H54 (cell line): ENCODE data around the gene TTYH3.

Experiments
- DNase-seq: peaks from one replicate; pipeline ENCODE4 v3.0.0; 2011; ENCODE audit warnings: low spot score, mixed read lengths; ENCODE audit not compliant: insufficient read length
- FAIRE-seq: peaks from 3 replicates; lab custom pipeline; 2011; peaks lifted over from hg19 to GRCh38; lab: Jason Lieb, UNC
- POLR2A ChIP-seq: IDR thresholded peaks from 2 replicates; pipeline ENCODE4 v1.6.1; 2011; ENCODE audit warnings: low read depth, mild to moderate bottlenecking, low read length

The TTYH3 gene

GRCh38 chr7:2595258-2595860 is 36.4 kb upstream of the TTYH3 start:
- no peak for DNase-seq
- no peak for TF ChIP-seq POLR2A
- no peak for FAIRE-seq

DNA sequence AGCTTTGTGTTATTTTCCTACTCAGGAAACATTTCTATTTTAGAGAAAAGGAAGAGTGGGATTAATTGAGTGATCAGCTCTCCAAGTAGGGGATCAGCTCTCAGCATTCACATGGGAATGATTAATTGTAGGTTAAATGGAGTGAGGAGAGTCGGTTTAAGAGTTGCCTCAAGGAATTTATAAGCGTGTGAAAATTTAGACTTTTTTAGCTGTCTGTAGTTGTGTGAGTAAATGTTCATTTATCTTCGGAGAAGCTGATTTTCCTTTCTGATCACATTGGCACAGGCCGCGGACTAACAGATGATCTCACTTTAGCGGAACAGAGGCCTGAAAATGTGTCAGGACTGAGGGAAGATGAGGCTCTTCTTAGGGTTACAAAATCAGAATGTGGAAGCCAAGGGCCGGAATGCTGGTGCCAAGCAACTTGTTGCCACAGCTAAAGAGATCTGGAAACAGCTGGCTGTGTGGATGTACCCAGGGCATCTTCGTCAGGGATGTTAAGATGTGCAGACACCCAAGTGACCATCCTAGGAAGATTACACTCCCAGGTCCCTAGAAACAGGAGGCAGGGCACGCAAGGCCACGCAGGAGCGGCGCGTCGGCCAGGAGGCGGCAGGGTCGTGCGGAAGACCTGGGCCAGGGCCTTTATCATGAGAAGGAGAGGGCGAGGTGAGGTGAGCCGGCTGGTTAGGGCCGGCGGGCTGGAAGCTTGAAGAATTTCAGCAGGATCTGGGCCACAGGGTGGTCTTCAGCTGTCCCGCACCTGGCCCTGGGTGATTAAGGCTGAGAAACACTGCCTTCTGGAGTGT is 35.1 kb upstream of the TTYH3 start:
- no peak for FAIRE-seq
- DNase-seq: no peak
- TF ChIP-seq POLR2A: no peak

DNA sequence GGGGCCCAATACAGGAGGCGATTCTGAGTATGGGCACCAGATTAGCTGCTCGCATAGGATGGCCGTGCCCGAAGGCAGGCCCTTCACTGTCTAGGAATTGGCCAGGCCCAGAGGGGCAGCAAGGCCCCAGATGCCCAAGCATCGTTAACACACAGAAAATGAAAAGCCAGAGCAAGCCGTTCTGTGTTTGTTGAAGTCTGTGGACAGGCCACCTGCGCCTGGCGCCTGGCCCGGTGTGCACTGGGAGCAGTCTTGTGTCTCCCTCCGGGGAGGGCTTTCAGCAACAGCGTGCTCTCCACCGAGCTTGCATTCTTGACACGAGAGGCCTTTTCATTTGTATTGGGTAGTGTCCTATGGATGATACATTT is 34.5 kb upstream of the TTYH3 start:
- DNase-seq (no peak), FAIRE-seq (no peak)
- TF ChIP-seq POLR2A: no peak

DNA sequence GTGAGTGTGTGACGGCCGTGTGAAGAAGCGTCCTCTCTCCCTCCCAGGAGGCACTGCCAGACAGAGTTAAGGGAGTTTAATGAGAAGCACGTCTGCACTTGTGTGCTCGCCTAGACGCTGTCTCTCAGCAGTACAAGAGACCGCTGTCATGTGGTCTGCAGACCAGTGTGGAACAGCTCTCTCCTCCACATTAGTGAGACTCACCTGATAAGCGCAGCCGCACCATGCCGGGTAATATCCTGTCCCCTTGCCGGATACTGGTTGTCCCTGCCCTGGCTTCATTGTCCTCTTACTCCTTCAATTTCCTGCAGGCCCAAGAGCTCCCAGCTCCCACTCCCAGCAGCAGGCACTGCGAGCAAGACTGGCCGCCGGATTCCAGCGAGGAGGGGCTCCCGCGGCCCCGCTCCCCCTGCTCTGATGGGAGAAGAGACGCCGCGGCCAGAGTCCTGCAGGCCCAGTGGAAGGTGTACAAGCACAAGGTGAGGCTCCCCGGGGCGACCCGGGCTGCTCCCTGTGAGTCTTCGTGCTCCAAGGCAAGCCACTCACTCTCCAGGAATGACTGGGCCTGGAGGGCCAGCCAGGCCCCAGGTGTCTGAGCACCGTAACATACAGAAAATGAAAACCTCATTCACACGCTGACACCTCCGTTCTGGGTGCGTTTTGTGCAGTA is 33.5 kb upstream of the TTYH3 start:
- DNase-seq (no peak), FAIRE-seq (no peak)
- no peak for TF ChIP-seq POLR2A

DNA sequence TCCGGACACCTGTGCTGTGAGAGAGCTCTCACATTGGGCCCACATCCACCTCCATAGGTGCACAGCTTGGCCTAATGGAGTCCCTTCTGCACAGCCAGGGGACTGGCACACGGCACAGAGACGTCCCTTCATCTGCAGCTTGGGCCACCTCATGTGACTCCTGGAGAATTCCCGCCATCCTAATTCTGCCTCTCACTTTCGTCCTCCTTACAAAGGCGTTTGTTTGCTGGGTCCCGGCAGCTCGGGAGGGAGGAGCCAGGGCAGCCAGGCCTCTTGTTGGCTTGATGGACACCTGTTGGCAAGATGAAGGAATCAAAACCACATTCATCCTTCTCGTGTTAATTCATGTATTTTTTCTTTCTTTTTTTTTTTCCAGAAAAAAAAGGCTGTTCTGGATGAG is 30.7 kb upstream of the TTYH3 start:
- no peak for DNase-seq
- no peak for FAIRE-seq
- TF ChIP-seq POLR2A: no peak

- TF ChIP-seq POLR2A: no peak
- DNase-seq: no peak
- no peak for FAIRE-seq
These were observed 29.9 kb upstream of the TTYH3 start for GRCh38 chr7:2601907-2602306.

- no peak for TF ChIP-seq POLR2A
- FAIRE-seq (no peak), DNase-seq (no peak)
These were observed 29.3 kb upstream of the TTYH3 start for GRCh38 chr7:2602406-2603043.

GRCh38 chr7:2603044-2603965 is 28.5 kb upstream of the TTYH3 start:
- no peak for TF ChIP-seq POLR2A
- FAIRE-seq: no peak

DNA sequence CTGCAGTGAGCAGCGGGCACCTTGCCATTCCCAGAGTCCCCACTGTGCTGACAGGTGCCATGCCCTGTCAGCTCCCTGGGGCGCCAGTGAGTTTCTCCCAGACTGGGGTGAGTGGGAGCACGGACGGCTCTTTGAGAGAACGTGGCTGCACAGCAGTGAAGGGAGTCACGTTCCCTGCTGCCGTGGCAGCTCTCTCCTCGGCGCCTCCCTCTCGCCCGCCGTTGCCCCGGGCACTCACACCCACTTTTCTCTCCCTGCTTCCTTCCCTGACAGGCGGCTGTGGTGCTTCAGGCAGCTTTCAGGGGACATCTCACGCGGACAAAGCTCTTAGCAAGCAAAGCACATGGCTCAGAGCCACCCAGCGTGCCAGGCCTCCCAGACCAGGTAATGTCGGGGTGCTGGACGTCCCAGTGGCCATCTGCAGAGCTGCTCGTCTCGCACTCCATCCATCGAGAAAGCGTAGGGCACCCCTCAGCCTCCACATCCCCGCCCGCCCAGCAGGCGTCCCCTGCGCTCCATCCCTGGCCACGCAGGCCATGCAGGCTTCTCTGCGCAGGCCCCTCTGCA is 27.1 kb upstream of the TTYH3 start:
- no peak for TF ChIP-seq POLR2A
- no peak for FAIRE-seq
- DNase-seq: no peak

More at GRCh38 chr7:2603044-2603965, 28.5 kb upstream of the TTYH3 start:
- DNase-seq: no peak

GRCh38 chr7:2605608-2606538 is 25.9 kb upstream of the TTYH3 start:
- FAIRE-seq: no peak
- no peak for TF ChIP-seq POLR2A
- no peak for DNase-seq

- DNase-seq (no peak), FAIRE-seq (no peak)
- TF ChIP-seq POLR2A: no peak
These were observed 25.2 kb upstream of the TTYH3 start for GRCh38 chr7:2606539-2606936.
